Thymus (tissue), 11 donors: Measurements from ENCODE around the gene PIK3C2B. TPM values are rescaled to one million over a fixed set of nuclear protein-coding genes. Genes with fewer than 3 reads are reported as not detected.
A peak's percentile ranks its signal among the peaks of the same experiment; 100 is the strongest.

Source experiments
- DNase-seq, 9 donors: peaks; one replicate each; pipeline ENCODE4 v3.0.0-alpha.2; 2013; ENCODE audit warnings: low spot score in 9 of 9, low read depth in 6 of 9, missing footprints in 1 of 9
- H3K27ac ChIP-seq, 2 donors: one replicate each; pipeline ENCODE4 v1.5.1; 2013; ENCODE audit warnings: control low read depth in 1 of 2, low read depth in 1 of 2, low read length in 1 of 2, mild to moderate bottlenecking in 1 of 2, moderate library complexity in 1 of 2
- H3K27me3 ChIP-seq, 2 donors: one replicate each; pipeline ENCODE4 v1.5.1; 2013; ENCODE audit warnings: low read length in 1 of 2; ENCODE audit not compliant: control insufficient read depth in 2 of 2, insufficient read depth in 1 of 2
- H3K36me3 ChIP-seq, 2 donors: one replicate each; pipeline ENCODE4 v1.5.1; 2013; ENCODE audit warnings: low read length in 1 of 2, mild to moderate bottlenecking in 1 of 2, moderate library complexity in 1 of 2; ENCODE audit not compliant: control insufficient read depth in 2 of 2, insufficient read depth in 2 of 2
- H3K4me1 ChIP-seq, 2 donors: one replicate each; pipeline ENCODE4 v1.5.1; 2013; ENCODE audit warnings: low read length in 2 of 2; ENCODE audit not compliant: control insufficient read depth in 2 of 2, insufficient read depth in 2 of 2
- H3K4me3 ChIP-seq, 2 donors: one replicate each; pipeline ENCODE4 v1.5.1; 2013; ENCODE audit warnings: low read length in 2 of 2, control low read depth in 1 of 2, mild to moderate bottlenecking in 1 of 2
- H3K9me3 ChIP-seq, 2 donors: one replicate each; pipeline ENCODE4 v1.5.1; 2013; ENCODE audit warnings: low read length in 1 of 2, mild to moderate bottlenecking in 1 of 2; ENCODE audit not compliant: control insufficient read depth in 2 of 2, insufficient read depth in 1 of 2
- WGBS: extraction: QIAGEN DNeasy Blood & Tissue Kit; methylation state at CpG from one replicate; pipeline ENCODE4 v1.1.7; 2013; 5-methylcytosine and 5-hydroxymethylcytosine counted together
- polyA plus RNA-seq: library from polyadenylated mRNA; stranded (reverse); fragments of 200-250 nt; gene quantifications from one replicate; pipeline ENCODE4 v1.2.3, GENCODE V29; 2013
- total RNA-seq: library from RNA; stranded (reverse); fragments of 120-200 nt; gene quantifications from one replicate; pipeline ENCODE4 v1.2.4, GENCODE V29; 2013
- donor health status: healthy.

Gene PIK3C2B
- total and polyA plus RNA-seq, 2 donors, result 8.4 to 12.6 TPM

GRCh38 chr1:204460346-204460745, 34.3 kb downstream of the PIK3C2B start:
- no peak overlapping the region for H3K27ac ChIP-seq
- no peaks in the 10 kb centered on the region for H3K27me3 ChIP-seq
- no peak overlapping the region for H3K4me3 ChIP-seq
- peaks cover 14 to 64% of the 10 kb centered on the region in 2 donors for H3K4me1 ChIP-seq
- no peak for DNase-seq
- H3K36me3 ChIP-seq, result peaks cover 72 to 89% of the 10 kb centered on the region in 2 donors
- no peaks in the 10 kb centered on the region for H3K9me3 ChIP-seq
- WGBS, result 98% methylated on average over 8 of the region's 8 CpGs

GRCh38 chr1:204459706-204460105, 34.9 kb downstream of the PIK3C2B start:
- Histone ChIP-seq H3K4me3 (no peak overlapping the region), H3K27ac (no peak overlapping the region), H3K27me3 (no peaks in the 10 kb centered on the region), H3K4me1 (peaks cover 14 to 60% of the 10 kb centered on the region in 2 donors), H3K9me3 (no peaks in the 10 kb centered on the region), H3K36me3 (peaks cover 73 to 90% of the 10 kb centered on the region in 2 donors)
- DNase-seq, result no peak
- WGBS, result 43% methylated on average over 4 of the region's 4 CpGs

DNA sequence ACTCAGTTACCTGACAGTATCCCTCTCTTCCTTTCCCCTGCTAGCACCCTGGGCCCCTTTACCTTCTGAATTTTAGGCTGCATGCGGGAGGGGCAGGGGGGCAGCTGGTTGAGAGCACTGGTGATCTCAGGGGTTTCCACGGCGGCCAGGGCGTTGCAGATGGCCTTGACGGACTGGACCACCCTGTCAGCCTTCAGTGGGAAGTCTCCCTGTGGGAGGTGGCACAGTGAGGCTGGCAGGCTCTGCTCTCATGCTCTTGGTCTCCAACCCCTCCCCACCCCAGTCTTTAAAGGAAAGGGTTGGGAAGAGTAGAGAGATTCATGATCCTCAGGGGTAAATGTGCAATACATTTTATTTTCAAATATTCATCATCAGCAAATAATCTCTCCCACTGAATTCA, 36.9 kb downstream of the PIK3C2B start:
- H3K36me3 ChIP-seq, result peaks cover 71 to 87% of the 10 kb centered on the region in 2 donors
- no peaks in the 10 kb centered on the region for H3K9me3 ChIP-seq
- WGBS, result 95% methylated on average over 5 of the region's 5 CpGs
- no peak overlapping the region for H3K4me3 ChIP-seq
- no peak for DNase-seq
- H3K27me3 ChIP-seq, result no peaks in the 10 kb centered on the region
- no peak overlapping the region for H3K27ac ChIP-seq
- H3K4me1 ChIP-seq, result peaks cover 11 to 46% of the 10 kb centered on the region in 2 donors

DNA sequence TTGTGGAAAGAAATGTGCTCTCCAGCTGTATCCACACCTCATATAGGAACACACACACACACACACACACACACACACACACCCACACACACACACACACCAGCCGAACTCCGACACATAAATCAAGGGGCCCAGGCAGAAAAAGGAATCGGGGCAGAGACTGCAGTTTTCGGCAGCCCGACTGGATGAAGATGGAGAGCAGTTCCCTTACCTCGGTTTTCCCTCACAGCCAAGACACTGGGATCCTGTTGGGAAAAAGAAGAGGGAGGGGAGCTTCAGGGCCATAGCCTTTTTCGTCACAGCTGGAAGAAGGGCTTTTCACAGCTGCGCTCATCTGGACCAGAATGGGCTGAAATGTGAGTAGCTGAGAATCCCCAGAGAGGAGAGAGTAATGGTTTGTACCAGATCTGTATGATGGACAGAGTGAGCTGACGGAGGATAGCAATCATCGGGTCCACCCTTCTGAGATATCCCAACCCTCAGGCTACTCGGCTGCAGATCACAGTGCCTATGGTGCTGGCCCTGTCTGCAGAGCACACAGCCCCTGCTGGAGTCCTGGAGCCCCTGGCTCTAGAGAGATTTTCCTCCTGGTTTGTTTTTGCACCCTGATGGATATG, 37.7 kb downstream of the PIK3C2B start:
- H3K4me3 ChIP-seq, result no peak overlapping the region
- H3K27me3 ChIP-seq, result no peaks in the 10 kb centered on the region
- H3K27ac ChIP-seq, result no peak overlapping the region
- no peak for DNase-seq
- H3K4me1 ChIP-seq, result peaks cover 8 to 46% of the 10 kb centered on the region in 2 donors
- WGBS, result 92% methylated on average over 11 of the region's 11 CpGs
- H3K36me3 ChIP-seq, result peaks cover 68 to 83% of the 10 kb centered on the region in 2 donors
- no peaks in the 10 kb centered on the region for H3K9me3 ChIP-seq

- WGBS, result 98% methylated on average over 9 of the region's 9 CpGs
- Histone ChIP-seq H3K27ac (no peak overlapping the region), H3K9me3 (no peaks in the 10 kb centered on the region), H3K4me1 (peaks cover 0 to 38% of the 10 kb centered on the region in 2 donors), H3K27me3 (no peaks in the 10 kb centered on the region), H3K36me3 (peaks cover 76 to 84% of the 10 kb centered on the region in 2 donors), H3K4me3 (no peak overlapping the region)
- no peak for DNase-seq
Measured at GRCh38 chr1:204455831-204456145, 38.8 kb downstream of the PIK3C2B start.

GRCh38 chr1:204455063-204455830, 39.4 kb downstream of the PIK3C2B start:
- no peak overlapping the region for H3K4me3 ChIP-seq
- H3K27ac ChIP-seq, result no peak overlapping the region
- DNase-seq, result no peak
- no peaks in the 10 kb centered on the region for H3K27me3 ChIP-seq
- H3K4me1 ChIP-seq, result peaks cover 0 to 38% of the 10 kb centered on the region in 2 donors
- 93% methylated on average over 18 of the region's 18 CpGs for WGBS
- H3K36me3 ChIP-seq, result peaks cover 75 to 84% of the 10 kb centered on the region in 2 donors
- H3K9me3 ChIP-seq, result no peaks in the 10 kb centered on the region

DNA sequence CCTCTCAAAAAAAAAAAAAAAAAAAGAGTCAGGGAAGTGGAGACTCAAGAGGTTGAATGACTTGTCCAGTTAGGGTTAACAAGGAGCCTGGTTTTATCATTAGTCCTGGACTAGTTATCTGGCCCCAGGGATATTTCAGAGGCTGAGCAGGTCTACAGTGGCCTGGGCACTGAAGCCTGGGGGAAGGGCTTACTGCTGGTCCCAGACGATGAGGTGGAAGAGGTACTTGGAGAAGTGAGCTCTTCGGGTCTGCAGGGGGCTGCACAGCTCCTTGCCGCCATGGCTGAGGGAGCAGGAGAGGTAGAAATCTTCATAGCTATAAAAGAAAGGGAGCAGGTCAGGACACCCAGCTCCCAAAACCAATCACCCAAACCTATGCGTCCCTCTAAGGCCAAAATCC, 40.1 kb downstream of the PIK3C2B start:
- Histone ChIP-seq H3K27me3 (no peaks in the 10 kb centered on the region), H3K36me3 (peaks cover 75 to 84% of the 10 kb centered on the region in 2 donors), H3K4me3 (no peak overlapping the region), H3K9me3 (no peaks in the 10 kb centered on the region), H3K27ac (no peak overlapping the region), H3K4me1 (peaks cover 0 to 35% of the 10 kb centered on the region in 2 donors)
- DNase-seq, result no peak
- 96% methylated on average over 4 of the region's 4 CpGs for WGBS

DNA sequence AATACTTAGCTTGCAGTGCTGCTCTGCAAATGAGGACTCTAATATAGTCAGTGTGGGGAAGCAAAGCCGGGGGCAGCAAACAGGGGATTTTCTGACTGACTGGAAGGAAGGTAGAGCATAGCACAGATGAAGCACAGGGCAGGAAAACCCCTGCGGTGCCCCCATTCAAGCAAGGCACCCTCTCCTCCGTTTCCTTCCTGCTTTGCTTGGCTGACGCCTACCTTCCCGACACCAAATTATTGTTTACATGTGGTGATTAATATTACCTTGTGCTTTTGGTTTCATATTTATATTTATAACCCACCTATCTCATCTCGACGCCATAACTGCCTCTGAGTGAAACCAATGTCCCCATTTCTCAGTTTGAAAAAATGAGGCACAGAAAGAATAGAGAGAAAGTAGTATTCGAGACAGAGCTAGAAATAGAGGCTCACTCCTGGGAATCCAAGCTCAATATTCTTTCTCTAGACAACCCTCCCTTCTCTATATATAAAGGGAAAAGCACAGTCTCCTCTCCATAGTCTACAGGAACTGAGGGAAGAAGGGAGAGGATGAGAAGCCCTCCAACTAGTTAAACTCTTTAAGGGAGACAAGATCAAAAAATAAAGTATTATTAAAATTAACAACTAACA, 41.3 kb downstream of the PIK3C2B start:
- WGBS, result 43% methylated on average over 8 of the region's 8 CpGs
- no peak overlapping the region for H3K4me3 ChIP-seq
- peak in 4 of 9 donors; percentile 20 to 67 (median 38) for DNase-seq
- peak overlapping the region in 1 of 2 donors; percentile 61 for H3K27ac ChIP-seq
- peaks cover 0 to 34% of the 10 kb centered on the region in 2 donors for H3K4me1 ChIP-seq
- peaks cover 75 to 83% of the 10 kb centered on the region in 2 donors for H3K36me3 ChIP-seq
- no peaks in the 10 kb centered on the region for H3K27me3 ChIP-seq
- H3K9me3 ChIP-seq, result no peaks in the 10 kb centered on the region
